K562 (cell line): ENCODE measurements around the gene RO60. TPM values are rescaled to one million over a fixed set of nuclear protein-coding genes. Genes with fewer than 3 reads are reported as not detected.

ENCODE experiments used
- ARHGAP35 ChIP-seq: fragments of 450-650 bp; IDR thresholded peaks from 2 replicates; pipeline ENCODE4 v1.6.1; 2018; ENCODE audit not compliant: partially characterized antibody
- ERF ChIP-seq: fragments of 450-650 bp; formaldehyde crosslinking; IDR thresholded peaks from 2 replicates; pipeline ENCODE4 v1.4.0; 2020; ENCODE audit warnings: mild to moderate bottlenecking, mixed read lengths
- KDM5B ChIP-seq: fragments of 200-600 bp; sonication (generic); IDR thresholded peaks from 2 replicates; pipeline ENCODE4 v1.6.1; 2012; ENCODE audit warnings: low read depth, mild to moderate bottlenecking, moderate library complexity, low read length, control low read depth, inconsistent platforms; ENCODE audit not compliant: insufficient replicate concordance
- LEF1 ChIP-seq: fragments of 450-650 bp; IDR thresholded peaks from 2 replicates; pipeline ENCODE4 v1.6.1; 2016; ENCODE audit warnings: mild to moderate bottlenecking
- SAP30 ChIP-seq: fragments of 200-600 bp; sonication (generic); IDR thresholded peaks from 2 replicates; pipeline ENCODE4 v1.6.1; 2012; ENCODE audit warnings: borderline replicate concordance, low read depth, mild to moderate bottlenecking, moderate library complexity, low read length, control low read depth, inconsistent platforms; ENCODE audit not compliant: insufficient read depth, poor library complexity, severe bottlenecking
- SNIP1 ChIP-seq: fragments of 450-650 bp; IDR thresholded peaks from 2 replicates; pipeline ENCODE4 v1.7.1; 2017; ENCODE audit warnings: low read depth, mild to moderate bottlenecking
- SRF ChIP-seq, 2 experiments: fragments of 250-450, 450-650 bp in 1 of 2; sonication (Bioruptor Pico) in 1 of 2; sonication (generic) in 1 of 2; formaldehyde crosslinking; IDR thresholded peaks; 2 replicates each; pipeline versions ENCODE4 v1.5.0 to v1.5.1; 2020 to 2022; ENCODE audit warnings: mild to moderate bottlenecking in 1 of 2, missing genetic modification reagents in 1 of 2
- ZFPM2 ChIP-seq: fragments of 250-450 bp; sonication (Bioruptor Pico); IDR thresholded peaks from 2 replicates; pipeline ENCODE4 v1.5.1; 2022; ENCODE audit warnings: mild to moderate bottlenecking
- ZNF24 ChIP-seq: fragments of 450-650 bp; IDR thresholded peaks from 2 replicates; pipeline ENCODE4 v1.6.1; 2016
- ZNF41 ChIP-seq: fragments of 250-450 bp; sonication (Bioruptor Pico); conservative IDR thresholded peaks from 2 replicates; pipeline ENCODE4 v1.4.0; 2020; ENCODE audit warnings: mild to moderate bottlenecking
- ZNF551 ChIP-seq: fragments of 250-450 bp; sonication (Bioruptor Pico); IDR thresholded peaks from 2 replicates; pipeline ENCODE4 v1.5.0; 2021; ENCODE audit warnings: mild to moderate bottlenecking, moderate library complexity
- ZSCAN32 ChIP-seq: fragments of 450-650 bp; formaldehyde crosslinking; IDR thresholded peaks from 2 replicates; pipeline ENCODE4 v1.4.0; 2020; ENCODE audit warnings: mild to moderate bottlenecking, moderate library complexity
- polyA plus RNA-seq, 8 experiments: library from polyadenylated mRNA; depleted of rRNA in 4 of 8; stranded (reverse) in 5 of 8; unstranded in 3 of 8; fragments of >200 nt; fragmentation: Nextera tagmentation in 2 of 8; fragmentation: Illumina TruSeq in 1 of 8; extraction: Ambion mirVana in 2 of 8; extraction: Trizol in 1 of 8; gene quantifications; 2 replicates each; pipeline versions ENCODE4 v1.2.1 to v1.2.3, GENCODE V29; 2011 to 2014; ENCODE audit warnings: inconsistent platforms in 1 of 8, missing spikeins in 1 of 8
- total RNA-seq, 7 experiments: library from RNA; depleted of rRNA in 6 of 7; stranded (reverse); fragments of >200 nt in 6 of 7; fragmentation: Illumina TruSeq in 2 of 7; extraction: Trizol in 2 of 7; gene quantifications; 2 replicates each; pipeline versions ENCODE4 v1.2.1 to v1.2.3, GENCODE V29; 2011 to 2021; ENCODE audit warnings: low replicate concordance in 1 of 7
- TF ChIP-seq, protein P1 (sequence below): fragments of 450-650 bp; formaldehyde crosslinking; IDR thresholded peaks from 2 replicates; pipeline ENCODE4 v1.4.0; 2020; ENCODE audit warnings: mild to moderate bottlenecking, moderate library complexity
- TF ChIP-seq, protein P2 (sequence below): sonication (generic); formaldehyde crosslinking; IDR thresholded peaks from 2 replicates; pipeline ENCODE4 v1.8.1; 2023; ENCODE audit warnings: mild to moderate bottlenecking, missing genetic modification reagents
- TF ChIP-seq, protein P3 (sequence below): fragments of 200-800 bp; sonication (Bioruptor generic); IDR thresholded peaks from 2 replicates; pipeline ENCODE4 v1.6.1; 2017; ENCODE audit warnings: missing genetic modification characterization, missing compliant biosample characterization

RO60 gene
- total and polyA plus RNA-seq, 9 of the 15 experiments (the other 6 are each of a cell fraction or from before 2014, with no cell fraction given) = 24.9 to 187 (median 101) TPM

DNA sequence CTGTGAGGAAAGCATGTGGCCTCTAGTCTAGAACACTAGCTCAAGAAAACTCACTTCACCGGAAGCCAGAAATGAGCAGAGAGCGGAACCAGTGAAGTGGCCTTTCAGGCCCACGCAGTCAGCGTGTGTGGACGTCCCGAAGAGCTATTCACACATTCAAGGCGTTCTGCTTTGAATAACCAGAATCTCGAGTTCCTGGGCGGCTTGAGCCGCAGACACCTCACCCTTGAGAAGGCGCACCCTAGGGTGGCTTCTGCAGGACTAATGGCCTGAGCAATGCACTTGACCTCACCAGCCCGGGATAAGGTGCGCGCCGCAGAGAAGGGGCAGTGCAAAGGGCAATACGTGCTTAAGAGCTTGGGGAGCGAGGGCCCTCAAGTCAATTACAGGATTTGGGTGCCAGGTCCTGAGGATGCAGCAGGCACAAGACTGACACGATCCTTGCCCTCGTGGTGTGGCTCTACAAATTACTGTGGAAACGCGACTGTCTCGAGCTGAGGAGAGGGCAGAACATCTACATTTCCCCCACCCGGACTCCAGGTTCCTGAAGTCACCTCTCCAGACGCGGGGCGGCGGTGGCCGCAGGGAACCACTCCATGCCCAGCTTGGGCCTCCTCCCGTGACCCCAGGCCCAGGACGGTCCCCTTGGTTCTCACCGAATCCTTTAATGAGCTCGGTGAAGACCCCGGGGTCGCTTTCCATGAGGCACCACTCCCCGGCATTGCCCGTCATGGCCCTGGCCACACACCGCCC, 707 bp upstream of the RO60 start (continued):
- TF ChIP-seq, protein P1, sequence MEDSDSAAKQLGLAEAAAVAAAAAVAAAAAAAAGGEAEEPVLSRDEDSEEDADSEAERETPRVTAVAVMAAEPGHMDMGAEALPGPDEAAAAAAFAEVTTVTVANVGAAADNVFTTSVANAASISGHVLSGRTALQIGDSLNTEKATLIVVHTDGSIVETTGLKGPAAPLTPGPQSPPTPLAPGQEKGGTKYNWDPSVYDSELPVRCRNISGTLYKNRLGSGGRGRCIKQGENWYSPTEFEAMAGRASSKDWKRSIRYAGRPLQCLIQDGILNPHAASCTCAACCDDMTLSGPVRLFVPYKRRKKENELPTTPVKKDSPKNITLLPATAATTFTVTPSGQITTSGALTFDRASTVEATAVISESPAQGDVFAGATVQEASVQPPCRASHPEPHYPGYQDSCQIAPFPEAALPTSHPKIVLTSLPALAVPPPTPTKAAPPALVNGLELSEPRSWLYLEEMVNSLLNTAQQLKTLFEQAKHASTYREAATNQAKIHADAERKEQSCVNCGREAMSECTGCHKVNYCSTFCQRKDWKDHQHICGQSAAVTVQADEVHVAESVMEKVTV = 0 out of 2 replicates have a peak, but pooled peaks have one; percentile 14
- TF ChIP-seq ARHGAP35 (no peak), KDM5B (peak; percentile 32), SNIP1 (no peak), LEF1 (0 out of 2 replicates have a peak, but pooled peaks have one; percentile 11), ZNF41 (CRISPR knock-in tag) (peak; percentile 39; the same call in 1 of the 2 replicates), ZSCAN32 (CRISPR knock-in tag) (peak; percentile 63; the same call in 1 of the 2 replicates), ZNF24 (peak; percentile 78), SAP30 (peak; percentile 3), ZNF551 (CRISPR knock-in tag) (peak; percentile 38; the same call in 1 of the 2 replicates), SRF (CRISPR knock-in tag; IDR thresholded peaks at IDR 0.05) (peak; percentile 20 to 27; a peak in 1 of 4 replicates), ZFPM2 (CRISPR knock-in tag) (no peak), ERF (peak; percentile 70; the same call in 1 of the 2 replicates)
- TF ChIP-seq, protein P2, sequence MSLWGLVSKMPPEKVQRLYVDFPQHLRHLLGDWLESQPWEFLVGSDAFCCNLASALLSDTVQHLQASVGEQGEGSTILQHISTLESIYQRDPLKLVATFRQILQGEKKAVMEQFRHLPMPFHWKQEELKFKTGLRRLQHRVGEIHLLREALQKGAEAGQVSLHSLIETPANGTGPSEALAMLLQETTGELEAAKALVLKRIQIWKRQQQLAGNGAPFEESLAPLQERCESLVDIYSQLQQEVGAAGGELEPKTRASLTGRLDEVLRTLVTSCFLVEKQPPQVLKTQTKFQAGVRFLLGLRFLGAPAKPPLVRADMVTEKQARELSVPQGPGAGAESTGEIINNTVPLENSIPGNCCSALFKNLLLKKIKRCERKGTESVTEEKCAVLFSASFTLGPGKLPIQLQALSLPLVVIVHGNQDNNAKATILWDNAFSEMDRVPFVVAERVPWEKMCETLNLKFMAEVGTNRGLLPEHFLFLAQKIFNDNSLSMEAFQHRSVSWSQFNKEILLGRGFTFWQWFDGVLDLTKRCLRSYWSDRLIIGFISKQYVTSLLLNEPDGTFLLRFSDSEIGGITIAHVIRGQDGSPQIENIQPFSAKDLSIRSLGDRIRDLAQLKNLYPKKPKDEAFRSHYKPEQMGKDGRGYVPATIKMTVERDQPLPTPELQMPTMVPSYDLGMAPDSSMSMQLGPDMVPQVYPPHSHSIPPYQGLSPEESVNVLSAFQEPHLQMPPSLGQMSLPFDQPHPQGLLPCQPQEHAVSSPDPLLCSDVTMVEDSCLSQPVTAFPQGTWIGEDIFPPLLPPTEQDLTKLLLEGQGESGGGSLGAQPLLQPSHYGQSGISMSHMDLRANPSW = peak; percentile 28; the same call in 1 of the 2 replicates
- TF ChIP-seq, protein P3, sequence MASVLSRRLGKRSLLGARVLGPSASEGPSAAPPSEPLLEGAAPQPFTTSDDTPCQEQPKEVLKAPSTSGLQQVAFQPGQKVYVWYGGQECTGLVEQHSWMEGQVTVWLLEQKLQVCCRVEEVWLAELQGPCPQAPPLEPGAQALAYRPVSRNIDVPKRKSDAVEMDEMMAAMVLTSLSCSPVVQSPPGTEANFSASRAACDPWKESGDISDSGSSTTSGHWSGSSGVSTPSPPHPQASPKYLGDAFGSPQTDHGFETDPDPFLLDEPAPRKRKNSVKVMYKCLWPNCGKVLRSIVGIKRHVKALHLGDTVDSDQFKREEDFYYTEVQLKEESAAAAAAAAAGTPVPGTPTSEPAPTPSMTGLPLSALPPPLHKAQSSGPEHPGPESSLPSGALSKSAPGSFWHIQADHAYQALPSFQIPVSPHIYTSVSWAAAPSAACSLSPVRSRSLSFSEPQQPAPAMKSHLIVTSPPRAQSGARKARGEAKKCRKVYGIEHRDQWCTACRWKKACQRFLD (CRISPR knock-in tag) = peak; percentile 90
